ENCODE measurements around the gene HDAC9. TPM values are rescaled to one million over a fixed set of nuclear protein-coding genes. Genes with fewer than 3 reads are reported as not detected.

HDAC9 gene
- total RNA-seq, 1 experiment from 2014 or later = 11.3 TPM

DNA sequence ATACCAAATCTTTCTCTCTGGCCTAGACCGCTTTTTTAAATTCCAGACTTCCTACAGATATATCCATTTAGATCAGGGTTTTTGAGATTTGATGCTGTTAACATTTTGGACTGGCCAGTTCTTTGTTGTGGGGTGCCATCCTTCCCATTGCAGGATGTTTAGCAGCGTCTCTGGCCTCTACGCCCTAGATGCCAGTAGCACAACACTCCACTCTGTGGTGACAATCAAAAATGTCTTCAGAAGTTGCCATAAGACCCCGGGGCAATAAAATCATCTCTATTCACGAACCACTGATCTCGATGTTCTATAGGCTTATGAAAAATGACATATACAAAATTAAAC, 46.3 kb downstream of the HDAC9 start:
- H3K27me3 Mint-ChIP-seq (ENCODE audit: insufficient read depth, unreplicated experiment) = no peaks in the 10 kb centered on the region
- no peak overlapping the region for H3K4me3 Mint-ChIP-seq (ENCODE audit: unreplicated experiment)
- ChIA-PET CTCF (no interaction called here), POLR2A (interaction anchor here (0.7 to 1.0 kb wide), 2 partner anchors 19 to 33 kb away, joined by 3 to 5 read pairs; no protein-coding TSS in a partner anchor)
- intact Hi-C loops (cut with micrococcal nuclease) = no loop called here
- no peaks in the 10 kb centered on the region for H3K9me3 Mint-ChIP-seq (ENCODE audit: unreplicated experiment)
- peaks cover 6% of the 10 kb centered on the region for H3K4me1 Mint-ChIP-seq (ENCODE audit: insufficient read depth, unreplicated experiment)
- DNase-seq (ENCODE audit: unreplicated experiment) = no peak
- peaks cover 10% of the 10 kb centered on the region for H3K36me3 Mint-ChIP-seq (ENCODE audit: insufficient read depth, unreplicated experiment)
- BruUV-seq (replicated peaks) = no TSS peak
- TF ChIP-seq, protein P1, sequence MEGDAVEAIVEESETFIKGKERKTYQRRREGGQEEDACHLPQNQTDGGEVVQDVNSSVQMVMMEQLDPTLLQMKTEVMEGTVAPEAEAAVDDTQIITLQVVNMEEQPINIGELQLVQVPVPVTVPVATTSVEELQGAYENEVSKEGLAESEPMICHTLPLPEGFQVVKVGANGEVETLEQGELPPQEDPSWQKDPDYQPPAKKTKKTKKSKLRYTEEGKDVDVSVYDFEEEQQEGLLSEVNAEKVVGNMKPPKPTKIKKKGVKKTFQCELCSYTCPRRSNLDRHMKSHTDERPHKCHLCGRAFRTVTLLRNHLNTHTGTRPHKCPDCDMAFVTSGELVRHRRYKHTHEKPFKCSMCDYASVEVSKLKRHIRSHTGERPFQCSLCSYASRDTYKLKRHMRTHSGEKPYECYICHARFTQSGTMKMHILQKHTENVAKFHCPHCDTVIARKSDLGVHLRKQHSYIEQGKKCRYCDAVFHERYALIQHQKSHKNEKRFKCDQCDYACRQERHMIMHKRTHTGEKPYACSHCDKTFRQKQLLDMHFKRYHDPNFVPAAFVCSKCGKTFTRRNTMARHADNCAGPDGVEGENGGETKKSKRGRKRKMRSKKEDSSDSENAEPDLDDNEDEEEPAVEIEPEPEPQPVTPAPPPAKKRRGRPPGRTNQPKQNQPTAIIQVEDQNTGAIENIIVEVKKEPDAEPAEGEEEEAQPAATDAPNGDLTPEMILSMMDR (IDR thresholded peaks at IDR 0.05; ENCODE audit: unreplicated experiment) = no peak
- no peak overlapping the region for H3K27ac Mint-ChIP-seq (ENCODE audit: low read depth, unreplicated experiment)

- no peaks in the 10 kb centered on the region for H3K9me3 Mint-ChIP-seq (ENCODE audit: unreplicated experiment)
- peaks cover under 1% of the 10 kb centered on the region for H3K4me1 Mint-ChIP-seq (ENCODE audit: insufficient read depth, unreplicated experiment)
- ChIA-PET CTCF (no interaction called here), POLR2A (interaction anchor here (0.8 kb wide), 1 partner anchor 14 kb away, joined by 4 read pairs; no protein-coding TSS in a partner anchor)
- H3K4me3 Mint-ChIP-seq (ENCODE audit: unreplicated experiment) = no peak overlapping the region
- no TSS peak for BruUV-seq (replicated peaks)
- no peaks in the 10 kb centered on the region for H3K27me3 Mint-ChIP-seq (ENCODE audit: insufficient read depth, unreplicated experiment)
- DNase-seq (ENCODE audit: unreplicated experiment) = no peak
- intact Hi-C loops (cut with micrococcal nuclease) = no loop called here
- no peak overlapping the region for H3K27ac Mint-ChIP-seq (ENCODE audit: low read depth, unreplicated experiment)
- TF ChIP-seq, protein P1 (IDR thresholded peaks at IDR 0.05; ENCODE audit: unreplicated experiment) = no peak
- H3K36me3 Mint-ChIP-seq (ENCODE audit: insufficient read depth, unreplicated experiment) = peaks cover 10% of the 10 kb centered on the region
Measured at GRCh38 chr7:18546576-18546975, 51.0 kb downstream of the HDAC9 start.

DNA sequence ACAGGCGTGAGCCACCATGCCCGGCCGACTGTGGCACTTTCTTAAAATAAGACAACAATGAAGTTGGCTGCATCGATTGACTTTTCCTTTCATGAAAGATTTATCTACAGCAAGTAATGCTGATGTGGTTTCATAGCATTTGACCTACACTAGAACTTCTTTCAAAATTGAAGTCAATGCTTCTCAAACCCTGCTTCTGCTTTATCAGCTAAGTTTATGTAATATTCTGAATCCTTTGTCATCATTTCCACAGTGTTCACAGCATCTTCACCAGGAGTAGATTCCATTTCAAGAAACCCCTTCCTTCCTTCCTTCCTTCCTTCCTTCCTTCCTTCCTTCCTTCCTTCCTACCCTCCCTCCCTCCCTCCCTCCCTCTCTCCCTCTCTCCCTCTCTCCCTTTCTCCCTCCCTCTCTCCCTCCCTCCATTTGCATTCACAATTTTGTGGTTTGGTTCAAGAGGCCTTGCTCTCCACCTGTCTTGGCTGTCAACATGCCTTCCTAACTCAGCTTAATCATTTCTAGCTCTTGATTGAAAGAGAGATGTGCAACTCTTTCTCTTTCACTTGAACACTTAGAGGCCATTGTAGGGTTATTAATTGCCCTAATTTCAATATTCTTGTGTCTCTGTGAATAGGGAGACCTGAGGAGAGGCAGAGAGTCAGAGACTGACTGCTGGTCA, 52.1 kb downstream of the HDAC9 start:
- CTCF ChIA-PET = no interaction called here
- Mint-ChIP-seq H3K4me3 (ENCODE audit: unreplicated experiment) (no peak overlapping the region), H3K9me3 (ENCODE audit: unreplicated experiment) (no peaks in the 10 kb centered on the region), H3K27me3 (ENCODE audit: insufficient read depth, unreplicated experiment) (no peaks in the 10 kb centered on the region), H3K4me1 (ENCODE audit: insufficient read depth, unreplicated experiment) (no peaks in the 10 kb centered on the region), H3K36me3 (ENCODE audit: insufficient read depth, unreplicated experiment) (peaks cover 10% of the 10 kb centered on the region), H3K27ac (ENCODE audit: low read depth, unreplicated experiment) (no peak overlapping the region)
- intact Hi-C loops (cut with micrococcal nuclease) = no loop called here
- no peak for DNase-seq (ENCODE audit: unreplicated experiment)
- no TSS peak for BruUV-seq (replicated peaks)
- POLR2A ChIA-PET = interaction anchor here (0.6 to 0.7 kb wide), 2 partner anchors 40 to 282 kb away, joined by 3 read pairs; no protein-coding TSS in a partner anchor
- TF ChIP-seq, protein P1 (IDR thresholded peaks at IDR 0.05; ENCODE audit: unreplicated experiment) = no peak

GRCh38 chr7:18548534-18548933, 53.0 kb downstream of the HDAC9 start:
- Mint-ChIP-seq H3K4me3 (ENCODE audit: unreplicated experiment) (no peak overlapping the region), H3K36me3 (ENCODE audit: insufficient read depth, unreplicated experiment) (peaks cover 10% of the 10 kb centered on the region), H3K27ac (ENCODE audit: low read depth, unreplicated experiment) (no peak overlapping the region), H3K9me3 (ENCODE audit: unreplicated experiment) (no peaks in the 10 kb centered on the region), H3K4me1 (ENCODE audit: insufficient read depth, unreplicated experiment) (no peaks in the 10 kb centered on the region), H3K27me3 (ENCODE audit: insufficient read depth, unreplicated experiment) (no peaks in the 10 kb centered on the region)
- intact Hi-C loops (cut with micrococcal nuclease) = no loop called here
- CTCF ChIA-PET = interaction anchor here (0.8 kb wide), 1 partner anchor 26 kb away, joined by 3 read pairs; no protein-coding TSS in a partner anchor
- no TSS peak for BruUV-seq (replicated peaks)
- POLR2A ChIA-PET = interaction anchor here (0.7 to 1.5 kb wide), 2 partner anchors 39 to 41 kb away, joined by 3 to 5 read pairs; no protein-coding TSS in a partner anchor
- TF ChIP-seq, protein P1 (IDR thresholded peaks at IDR 0.05; ENCODE audit: unreplicated experiment) = no peak
- DNase-seq (ENCODE audit: unreplicated experiment) = no peak

All from MCF 10A (cell line).